ENCODE data around the gene TSPAN31. TPM values are rescaled to one million over a fixed set of nuclear protein-coding genes. Genes with fewer than 3 reads are reported as not detected.
"Not testable (repeated sequence)": the region's sequence is repeated elsewhere in the genome, so short reads cannot be mapped to it uniquely, and the experiment has no call there.

The TSPAN31 gene
- 26.4 TPM for polyA plus RNA-seq (2013, experiment 1 of 4)
- 30.1 TPM for polyA plus RNA-seq (2013, experiment 2 of 4)
- 33.6 TPM for polyA plus RNA-seq (2013, experiment 3 of 4)
- 34.1 TPM for polyA plus RNA-seq (2013, experiment 4 of 4)

DNA sequence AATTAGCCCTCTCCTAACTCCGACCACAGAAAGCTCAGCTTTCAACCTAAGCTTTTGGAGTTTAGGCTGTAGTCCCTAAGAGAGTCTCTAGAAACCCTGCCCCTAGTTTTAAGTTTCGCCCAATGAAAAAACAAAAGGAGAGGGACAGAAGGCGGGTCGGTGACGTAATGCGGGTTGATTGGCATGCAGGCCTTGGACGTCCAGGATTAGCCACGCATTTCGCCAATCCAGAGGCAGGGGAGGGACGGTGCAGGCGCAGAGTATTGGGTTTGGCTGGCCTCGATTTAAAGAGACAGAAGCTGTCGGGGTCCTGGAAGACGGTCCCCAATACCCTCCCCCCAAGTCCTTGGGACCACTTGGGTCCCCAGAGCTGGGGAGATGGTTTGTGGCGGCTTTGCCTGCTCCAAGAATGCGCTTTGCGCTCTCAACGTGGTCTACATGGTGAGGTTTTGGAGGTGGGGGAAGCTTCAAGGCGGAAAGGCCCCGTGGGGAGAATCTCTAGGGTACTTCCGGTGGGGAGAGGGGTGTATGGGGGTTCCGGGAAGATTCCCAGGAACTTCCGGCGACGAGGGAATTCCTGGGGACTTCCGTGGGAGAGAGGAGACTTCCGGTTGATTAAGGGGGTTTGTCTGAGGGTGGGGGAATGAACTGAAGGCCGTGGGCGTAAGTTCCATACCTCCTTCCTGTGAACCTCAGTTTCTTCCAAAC is at the start of gene TSPAN31:
Gene TSPAN31, plus strand, starts transcription at position 263 of the 708 bp plus-strand sequence. Its CDS starts 116 bp downstream, at position 379.
- WGBS, 2 experiments, result 3 to 4% methylated on average over 29 of the region's 29 CpGs
- H3K9me3 ChIP-seq (ENCODE audit: control insufficient read depth, low read length), result no peaks in the 10 kb centered on the region
- peak within 1 kb of the TSS; percentile 87 for H3K4me3 ChIP-seq (ENCODE audit: insufficient read depth, low read depth, low read length)
- peaks cover 42% of the 10 kb centered on the region for H3K27me3 ChIP-seq (ENCODE audit: control insufficient read depth, insufficient read depth, low read length, poor library complexity, severe bottlenecking)
- peak within 1 kb of the TSS; percentile 96 for H3K27ac ChIP-seq (ENCODE audit: insufficient read depth, low read depth, low read length, poor library complexity, severe bottlenecking)
- peaks cover 1% of the 10 kb centered on the region for H3K4me1 ChIP-seq (ENCODE audit: control insufficient read depth, insufficient read depth, low read length)
- H3K36me3 ChIP-seq (ENCODE audit: control insufficient read depth, insufficient read depth, low read length), result peaks cover 17% of the 10 kb centered on the region

GRCh38 chr12:57695770-57696432 is 48.9 kb upstream of the TSPAN31 start:
- WGBS, 2 experiments, result 94 to 97% methylated on average over 11 of the region's 11 CpGs
- Histone ChIP-seq H3K9me3 (ENCODE audit: control insufficient read depth, low read length) (no peaks in the 10 kb centered on the region), H3K27me3 (ENCODE audit: control insufficient read depth, insufficient read depth, low read length, poor library complexity, severe bottlenecking) (no peaks in the 10 kb centered on the region)

DNA sequence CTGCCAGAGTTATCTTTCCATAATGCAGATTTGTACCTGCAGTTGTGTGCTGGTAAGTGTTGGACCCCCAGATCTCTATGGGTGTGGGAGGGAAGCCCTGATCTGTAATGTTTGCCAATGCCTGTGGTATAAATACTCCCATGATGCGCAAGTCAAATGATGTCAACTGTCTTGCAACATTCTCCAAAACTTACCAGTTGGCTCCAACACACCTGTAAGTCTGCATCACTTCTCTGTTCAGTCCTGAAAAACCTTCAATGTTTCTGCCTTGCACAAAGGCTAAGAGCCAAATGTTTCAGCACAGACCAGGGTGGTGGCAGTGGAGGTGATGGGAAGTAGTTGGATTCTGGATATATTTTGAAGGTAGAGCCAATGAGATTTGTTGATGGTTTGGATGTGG is 47.8 kb upstream of the TSPAN31 start:
- Histone ChIP-seq H3K27me3 (ENCODE audit: control insufficient read depth, insufficient read depth, low read length, poor library complexity, severe bottlenecking) (no peaks in the 10 kb centered on the region), H3K9me3 (ENCODE audit: control insufficient read depth, low read length) (no peaks in the 10 kb centered on the region), H3K36me3 (ENCODE audit: control insufficient read depth, insufficient read depth, low read length) (peaks cover 6% of the 10 kb centered on the region), H3K27ac (ENCODE audit: insufficient read depth, low read depth, low read length, poor library complexity, severe bottlenecking) (no peak overlapping the region), H3K4me3 (ENCODE audit: insufficient read depth, low read depth, low read length) (no peak overlapping the region), H3K4me1 (ENCODE audit: control insufficient read depth, insufficient read depth, low read length) (peaks cover 7% of the 10 kb centered on the region)
- 91 to 96% methylated on average over 1 of the region's 1 CpG for WGBS, 2 experiments

More at GRCh38 chr12:57695770-57696432, 48.9 kb upstream of the TSPAN31 start:
- no peak overlapping the region for H3K4me3 ChIP-seq (ENCODE audit: insufficient read depth, low read depth, low read length)
- peaks cover 6% of the 10 kb centered on the region for H3K36me3 ChIP-seq (ENCODE audit: control insufficient read depth, insufficient read depth, low read length)
- no peak overlapping the region for H3K27ac ChIP-seq (ENCODE audit: insufficient read depth, low read depth, low read length, poor library complexity, severe bottlenecking)
- peaks cover 7% of the 10 kb centered on the region for H3K4me1 ChIP-seq (ENCODE audit: control insufficient read depth, insufficient read depth, low read length)

DNA sequence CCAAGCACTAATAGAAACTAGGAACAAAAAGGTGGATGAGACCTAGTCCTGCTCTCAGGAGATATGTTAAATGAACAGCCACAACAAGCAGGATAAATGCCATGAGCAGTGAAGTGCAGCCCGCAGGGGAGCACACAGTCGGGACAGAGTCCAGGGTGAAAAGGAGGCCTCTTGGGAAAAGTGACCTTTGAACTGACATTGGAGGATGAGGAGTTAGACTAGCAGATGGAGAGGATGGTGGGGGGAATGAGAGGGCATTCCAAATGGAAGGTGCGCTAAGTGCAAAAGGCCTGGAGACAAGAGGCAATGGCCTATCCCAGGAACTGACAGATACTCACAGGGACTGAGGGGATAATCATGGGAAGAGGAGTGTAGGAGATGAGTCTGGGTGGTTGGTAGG is 46.4 kb upstream of the TSPAN31 start:
- WGBS, 2 experiments, result 95 to 96% methylated on average over 3 of the region's 3 CpGs
- Histone ChIP-seq H3K4me3 (ENCODE audit: insufficient read depth, low read depth, low read length) (no peak overlapping the region), H3K4me1 (ENCODE audit: control insufficient read depth, insufficient read depth, low read length) (peaks cover 7% of the 10 kb centered on the region), H3K27ac (ENCODE audit: insufficient read depth, low read depth, low read length, poor library complexity, severe bottlenecking) (no peak overlapping the region), H3K36me3 (ENCODE audit: control insufficient read depth, insufficient read depth, low read length) (peaks cover 6% of the 10 kb centered on the region), H3K9me3 (ENCODE audit: control insufficient read depth, low read length) (no peaks in the 10 kb centered on the region), H3K27me3 (ENCODE audit: control insufficient read depth, insufficient read depth, low read length, poor library complexity, severe bottlenecking) (no peaks in the 10 kb centered on the region)

- Histone ChIP-seq H3K27me3 (ENCODE audit: control insufficient read depth, insufficient read depth, low read length, poor library complexity, severe bottlenecking) (no peaks in the 10 kb centered on the region), H3K36me3 (ENCODE audit: control insufficient read depth, insufficient read depth, low read length) (peaks cover 6% of the 10 kb centered on the region), H3K4me1 (ENCODE audit: control insufficient read depth, insufficient read depth, low read length) (no peaks in the 10 kb centered on the region), H3K4me3 (ENCODE audit: insufficient read depth, low read depth, low read length) (no peak overlapping the region), H3K9me3 (ENCODE audit: control insufficient read depth, low read length) (no peaks in the 10 kb centered on the region), H3K27ac (ENCODE audit: insufficient read depth, low read depth, low read length, poor library complexity, severe bottlenecking) (no peak overlapping the region)
- WGBS, 2 experiments, result 93 to 95% methylated on average over 2 of the region's 2 CpGs
Measured at GRCh38 chr12:57700317-57700716, 44.5 kb upstream of the TSPAN31 start.

GRCh38 chr12:57707250-57707649 is 37.6 kb upstream of the TSPAN31 start:
- Histone ChIP-seq H3K36me3 (ENCODE audit: control insufficient read depth, insufficient read depth, low read length) (no peaks in the 10 kb centered on the region), H3K4me3 (ENCODE audit: insufficient read depth, low read depth, low read length) (no peak overlapping the region), H3K4me1 (ENCODE audit: control insufficient read depth, insufficient read depth, low read length) (no peaks in the 10 kb centered on the region), H3K27ac (ENCODE audit: insufficient read depth, low read depth, low read length, poor library complexity, severe bottlenecking) (no peak overlapping the region), H3K9me3 (ENCODE audit: control insufficient read depth, low read length) (no peaks in the 10 kb centered on the region), H3K27me3 (ENCODE audit: control insufficient read depth, insufficient read depth, low read length, poor library complexity, severe bottlenecking) (no peaks in the 10 kb centered on the region)
- WGBS, 2 experiments, result 92 to 97% methylated on average over 3 of the region's 3 CpGs

DNA sequence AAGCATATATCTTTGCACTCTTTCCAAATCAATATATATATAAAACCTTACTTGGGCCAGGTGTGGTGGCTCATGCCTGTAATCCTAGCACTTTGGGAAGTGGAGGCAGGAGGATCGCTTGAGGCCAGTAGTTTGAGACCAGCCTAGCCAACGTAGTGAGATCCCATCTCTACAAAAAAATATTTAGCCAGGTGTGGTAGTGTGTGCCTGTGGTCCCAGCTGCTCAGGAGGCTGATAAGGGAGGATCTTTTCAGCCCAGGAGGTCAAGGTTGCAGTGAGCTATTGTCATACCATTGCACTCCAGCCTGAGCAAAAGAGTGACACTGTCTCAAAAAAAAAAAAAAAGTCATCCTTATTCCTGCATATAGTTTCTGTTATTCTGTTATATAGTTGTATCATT is 36.5 kb upstream of the TSPAN31 start:
- Histone ChIP-seq H3K4me1 (ENCODE audit: control insufficient read depth, insufficient read depth, low read length) (no peaks in the 10 kb centered on the region), H3K27me3 (ENCODE audit: control insufficient read depth, insufficient read depth, low read length, poor library complexity, severe bottlenecking) (no peaks in the 10 kb centered on the region), H3K27ac (ENCODE audit: insufficient read depth, low read depth, low read length, poor library complexity, severe bottlenecking) (no peak overlapping the region), H3K36me3 (ENCODE audit: control insufficient read depth, insufficient read depth, low read length) (no peaks in the 10 kb centered on the region), H3K4me3 (ENCODE audit: insufficient read depth, low read depth, low read length) (no peak overlapping the region), H3K9me3 (ENCODE audit: control insufficient read depth, low read length) (no peaks in the 10 kb centered on the region)
- 83 to 93% methylated on average over 2 of the region's 2 CpGs for WGBS, 2 experiments

- Histone ChIP-seq H3K4me1 (ENCODE audit: control insufficient read depth, insufficient read depth, low read length) (no peaks in the 10 kb centered on the region), H3K27me3 (ENCODE audit: control insufficient read depth, insufficient read depth, low read length, poor library complexity, severe bottlenecking) (no peaks in the 10 kb centered on the region), H3K9me3 (ENCODE audit: control insufficient read depth, low read length) (no peaks in the 10 kb centered on the region), H3K36me3 (ENCODE audit: control insufficient read depth, insufficient read depth, low read length) (peaks cover 2% of the 10 kb centered on the region), H3K4me3 (ENCODE audit: insufficient read depth, low read depth, low read length) (no peak overlapping the region), H3K27ac (ENCODE audit: insufficient read depth, low read depth, low read length, poor library complexity, severe bottlenecking) (no peak overlapping the region)
- WGBS, 2 experiments, result 88 to 89% methylated on average over 3 of the region's 3 CpGs
Measured at GRCh38 chr12:57712701-57713100, 32.1 kb upstream of the TSPAN31 start.

GRCh38 chr12:57713209-57713608 is 31.6 kb upstream of the TSPAN31 start:
- H3K4me1 ChIP-seq (ENCODE audit: control insufficient read depth, insufficient read depth, low read length), result no peaks in the 10 kb centered on the region
- no peaks in the 10 kb centered on the region for H3K9me3 ChIP-seq (ENCODE audit: control insufficient read depth, low read length)

GRCh38 chr12:57715036-57715748 is 29.6 kb upstream of the TSPAN31 start:
- 96 to 97% methylated on average over 6 of the region's 6 CpGs for WGBS, 2 experiments
- peaks cover 16% of the 10 kb centered on the region for H3K36me3 ChIP-seq (ENCODE audit: control insufficient read depth, insufficient read depth, low read length)
- not testable (repeated sequence) for H3K4me3 ChIP-seq (ENCODE audit: insufficient read depth, low read depth, low read length); H3K27ac ChIP-seq (ENCODE audit: insufficient read depth, low read depth, low read length, poor library complexity, severe bottlenecking); H3K9me3 ChIP-seq (ENCODE audit: control insufficient read depth, low read length); H3K27me3 ChIP-seq (ENCODE audit: control insufficient read depth, insufficient read depth, low read length, poor library complexity, severe bottlenecking); H3K4me1 ChIP-seq (ENCODE audit: control insufficient read depth, insufficient read depth, low read length)

More at GRCh38 chr12:57713209-57713608, 31.6 kb upstream of the TSPAN31 start:
- Histone ChIP-seq H3K27me3 (ENCODE audit: control insufficient read depth, insufficient read depth, low read length, poor library complexity, severe bottlenecking) (no peaks in the 10 kb centered on the region), H3K36me3 (ENCODE audit: control insufficient read depth, insufficient read depth, low read length) (peaks cover 7% of the 10 kb centered on the region), H3K27ac (ENCODE audit: insufficient read depth, low read depth, low read length, poor library complexity, severe bottlenecking) (no peak overlapping the region), H3K4me3 (ENCODE audit: insufficient read depth, low read depth, low read length) (no peak overlapping the region)
- 82 to 88% methylated on average over 5 of the region's 5 CpGs for WGBS, 2 experiments
